Measurements from ENCODE around the gene NEK10.

NEK10 gene

GRCh38 chr3:27119639-27120038, 249.5 kb downstream of the NEK10 start:
- no peak for DNase-seq (ENCODE audit: low read depth in 1 of 2, low spot score in 1 of 2)

GRCh38 chr3:27115352-27115751, 253.8 kb downstream of the NEK10 start:
- no peak for DNase-seq (ENCODE audit: low read depth in 1 of 2, low spot score in 1 of 2)

GRCh38 chr3:27114684-27115083, 254.5 kb downstream of the NEK10 start:
- no peak for DNase-seq (ENCODE audit: low read depth in 1 of 2, low spot score in 1 of 2)

GRCh38 chr3:27114129-27114528, 255.1 kb downstream of the NEK10 start:
- DNase-seq (ENCODE audit: low read depth in 1 of 2, low spot score in 1 of 2) = no peak

- DNase-seq (ENCODE audit: low read depth in 1 of 2, low spot score in 1 of 2) = no peak
Measured at GRCh38 chr3:27110020-27110419, 259.2 kb downstream of the NEK10 start.

- DNase-seq (ENCODE audit: low read depth in 1 of 2, low spot score in 1 of 2) = no peak
Measured at GRCh38 chr3:27108322-27108721, 260.9 kb downstream of the NEK10 start.

- DNase-seq (ENCODE audit: low read depth in 1 of 2, low spot score in 1 of 2) = no peak
Measured at GRCh38 chr3:27105904-27106303, 263.3 kb downstream of the NEK10 start.

- no peak for DNase-seq (ENCODE audit: low read depth in 1 of 2, low spot score in 1 of 2)
Measured at GRCh38 chr3:27097182-27097581, 272.0 kb downstream of the NEK10 start.

GRCh38 chr3:27095553-27096222, 273.5 kb downstream of the NEK10 start:
- no peak for DNase-seq (ENCODE audit: low read depth in 1 of 2, low spot score in 1 of 2)

GRCh38 chr3:27094721-27095120, 274.5 kb downstream of the NEK10 start:
- DNase-seq (ENCODE audit: low read depth in 1 of 2, low spot score in 1 of 2) = no peak

GRCh38 chr3:27093771-27094170, 275.4 kb downstream of the NEK10 start:
- DNase-seq (ENCODE audit: low read depth in 1 of 2, low spot score in 1 of 2) = no peak

GRCh38 chr3:27090275-27091041, 278.7 kb downstream of the NEK10 start:
- no peak for DNase-seq (ENCODE audit: low read depth in 1 of 2, low spot score in 1 of 2)

- DNase-seq (ENCODE audit: low read depth in 1 of 2, low spot score in 1 of 2) = no peak
Measured at GRCh38 chr3:27089645-27090044, 279.5 kb downstream of the NEK10 start.

GRCh38 chr3:27089068-27089467, 280.1 kb downstream of the NEK10 start:
- DNase-seq (ENCODE audit: low read depth in 1 of 2, low spot score in 1 of 2) = no peak

- no peak for DNase-seq (ENCODE audit: low read depth in 1 of 2, low spot score in 1 of 2)
Measured at GRCh38 chr3:27085829-27086730, 283.1 kb downstream of the NEK10 start.

- DNase-seq (ENCODE audit: low read depth in 1 of 2, low spot score in 1 of 2) = no peak
Measured at GRCh38 chr3:27081992-27082607, 287.1 kb downstream of the NEK10 start.

GRCh38 chr3:27081566-27081965, 287.6 kb downstream of the NEK10 start:
- no peak for DNase-seq (ENCODE audit: low read depth in 1 of 2, low spot score in 1 of 2)

- no peak for DNase-seq (ENCODE audit: low read depth in 1 of 2, low spot score in 1 of 2)
Measured at GRCh38 chr3:27080258-27080525, 289.0 kb downstream of the NEK10 start.

GRCh38 chr3:27079427-27080257, 289.5 kb downstream of the NEK10 start:
- DNase-seq (ENCODE audit: low read depth in 1 of 2, low spot score in 1 of 2) = no peak

- no peak for DNase-seq (ENCODE audit: low read depth in 1 of 2, low spot score in 1 of 2)
Measured at GRCh38 chr3:27078246-27078913, 290.8 kb downstream of the NEK10 start.

Measured in activated CD4-positive, alpha-beta T cell treated with anti-CD3 and anti-CD28 coated beads, Interleukin-2, amount 50 U/mL, for 24 hours (primary cell).